ENCODE results near the gene GIT1. TPM values are rescaled to one million over a fixed set of nuclear protein-coding genes. Genes with fewer than 3 reads are reported as not detected.

GIT1 gene
- total RNA-seq, 6 experiments from 2014 or later: 24.1 to 29.7 (median 28.7) TPM

DNA sequence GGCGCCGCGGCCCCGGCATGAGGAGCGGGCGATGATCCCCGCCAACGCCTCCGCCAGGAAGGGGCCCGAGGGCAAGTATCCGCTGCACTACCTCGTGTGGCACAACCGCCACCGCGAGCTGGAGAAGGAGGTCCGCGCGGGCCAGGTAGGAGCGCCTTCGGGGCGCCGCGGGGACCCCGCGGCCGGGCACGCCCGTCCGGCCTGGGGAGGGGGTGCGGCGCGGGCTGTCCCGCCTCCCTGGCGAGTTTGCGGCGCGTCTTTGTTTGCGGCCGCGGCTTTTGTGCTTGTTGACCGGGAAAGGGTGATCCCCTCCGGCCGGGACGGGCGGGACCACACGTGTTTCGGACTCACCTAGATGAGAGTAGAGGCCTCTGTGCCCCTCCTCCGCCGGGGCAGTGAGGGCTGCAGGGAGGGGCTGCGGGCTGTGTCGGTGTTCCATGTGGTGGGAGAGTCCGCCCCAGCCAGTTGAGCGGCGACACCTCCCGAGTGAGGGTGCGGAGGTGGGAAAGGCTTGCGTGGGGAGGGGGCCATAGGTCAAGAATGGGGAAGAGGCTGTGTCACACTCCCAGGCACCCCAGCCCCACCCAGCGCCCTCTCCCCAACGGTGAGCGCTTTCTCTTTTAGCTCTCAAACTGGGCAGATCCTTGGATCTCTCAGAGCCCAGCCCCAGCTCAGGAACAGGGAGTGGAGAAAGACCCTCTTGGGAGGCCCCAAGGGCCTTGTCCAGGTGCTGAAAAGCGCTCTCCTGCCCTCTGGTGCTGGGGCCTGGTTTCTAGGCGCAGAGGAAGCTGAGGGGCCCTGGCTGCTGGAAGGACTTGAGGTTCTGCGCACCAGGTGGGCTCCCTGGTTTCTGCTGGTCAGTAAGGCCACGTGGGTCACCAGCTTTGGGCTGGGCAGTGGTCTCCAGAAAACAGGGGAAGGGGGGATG, 4.4 kb upstream of the GIT1 start:
- Mint-ChIP-seq H3K4me1 (ENCODE audit: low read depth) (peaks cover 39% of the 10 kb centered on the region), H3K27me3 (ENCODE audit: insufficient read depth) (peaks cover 6% of the 10 kb centered on the region; the same call in 1 of the 2 replicates), H3K9me3 (no peaks in the 10 kb centered on the region), H3K4me3 (peak overlapping the region; percentile 57), H3K36me3 (ENCODE audit: low read depth) (no peaks in the 10 kb centered on the region), H3K27ac (no peak overlapping the region)
- TF ChIP-seq, protein P1, sequence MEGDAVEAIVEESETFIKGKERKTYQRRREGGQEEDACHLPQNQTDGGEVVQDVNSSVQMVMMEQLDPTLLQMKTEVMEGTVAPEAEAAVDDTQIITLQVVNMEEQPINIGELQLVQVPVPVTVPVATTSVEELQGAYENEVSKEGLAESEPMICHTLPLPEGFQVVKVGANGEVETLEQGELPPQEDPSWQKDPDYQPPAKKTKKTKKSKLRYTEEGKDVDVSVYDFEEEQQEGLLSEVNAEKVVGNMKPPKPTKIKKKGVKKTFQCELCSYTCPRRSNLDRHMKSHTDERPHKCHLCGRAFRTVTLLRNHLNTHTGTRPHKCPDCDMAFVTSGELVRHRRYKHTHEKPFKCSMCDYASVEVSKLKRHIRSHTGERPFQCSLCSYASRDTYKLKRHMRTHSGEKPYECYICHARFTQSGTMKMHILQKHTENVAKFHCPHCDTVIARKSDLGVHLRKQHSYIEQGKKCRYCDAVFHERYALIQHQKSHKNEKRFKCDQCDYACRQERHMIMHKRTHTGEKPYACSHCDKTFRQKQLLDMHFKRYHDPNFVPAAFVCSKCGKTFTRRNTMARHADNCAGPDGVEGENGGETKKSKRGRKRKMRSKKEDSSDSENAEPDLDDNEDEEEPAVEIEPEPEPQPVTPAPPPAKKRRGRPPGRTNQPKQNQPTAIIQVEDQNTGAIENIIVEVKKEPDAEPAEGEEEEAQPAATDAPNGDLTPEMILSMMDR (IDR thresholded peaks at IDR 0.05): peak; percentile 27
- no peak for DNase-seq

DNA sequence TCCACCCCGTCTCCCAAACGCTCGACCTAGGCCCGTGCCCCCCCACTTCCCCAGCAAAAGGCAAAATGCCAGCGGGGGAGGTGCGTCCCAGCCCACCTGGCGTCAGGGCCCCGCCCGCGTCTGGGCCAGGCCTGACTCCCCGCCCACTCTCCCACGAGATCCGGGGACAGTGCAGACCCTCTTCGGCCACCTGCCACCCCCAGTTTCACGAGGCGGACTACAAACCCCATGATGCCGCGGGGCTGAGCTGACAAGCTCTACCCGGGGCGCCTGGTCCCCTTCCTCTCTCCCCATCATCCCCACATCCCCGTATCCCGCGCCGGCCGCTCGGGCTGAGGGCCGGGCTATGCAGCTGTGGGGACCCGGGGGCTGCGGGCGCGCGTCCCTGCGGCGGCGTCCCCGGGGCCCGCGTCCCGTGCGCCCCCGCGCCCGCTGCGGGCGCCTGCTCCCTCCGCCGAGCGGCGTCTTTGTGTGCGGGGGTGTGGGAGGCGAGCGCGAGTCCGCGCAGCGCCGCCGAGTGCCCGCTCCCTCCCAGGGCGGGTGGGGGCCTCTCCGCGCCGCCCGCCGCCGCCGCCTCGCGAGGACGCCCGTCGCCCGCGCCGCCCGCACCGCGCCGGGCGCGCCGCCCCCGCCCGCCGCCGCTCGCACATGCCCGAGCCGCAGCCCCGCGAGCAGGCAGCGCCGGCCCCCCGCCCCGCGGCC, 3.6 kb upstream of the GIT1 start, which contains the start of gene ANKRD13B:
TSS of gene ANKRD13B (plus strand) at position 283 of the 702 bp plus-strand sequence. CDS start 490 bp downstream, outside the sequence.
- H3K9me3 Mint-ChIP-seq: no peaks in the 10 kb centered on the region
- peak within 1 kb of the TSS; percentile 80 for H3K4me3 Mint-ChIP-seq
- no peaks in the 10 kb centered on the region for H3K36me3 Mint-ChIP-seq (ENCODE audit: low read depth)
- H3K27me3 Mint-ChIP-seq (ENCODE audit: insufficient read depth): peaks cover 6% of the 10 kb centered on the region; the same call in 1 of the 2 replicates
- DNase-seq: no peak
- H3K27ac Mint-ChIP-seq: no peak within 1 kb of the TSS
- TF ChIP-seq, protein P1 (IDR thresholded peaks at IDR 0.05): no peak
- H3K4me1 Mint-ChIP-seq (ENCODE audit: low read depth): peaks cover 43% of the 10 kb centered on the region

DNA sequence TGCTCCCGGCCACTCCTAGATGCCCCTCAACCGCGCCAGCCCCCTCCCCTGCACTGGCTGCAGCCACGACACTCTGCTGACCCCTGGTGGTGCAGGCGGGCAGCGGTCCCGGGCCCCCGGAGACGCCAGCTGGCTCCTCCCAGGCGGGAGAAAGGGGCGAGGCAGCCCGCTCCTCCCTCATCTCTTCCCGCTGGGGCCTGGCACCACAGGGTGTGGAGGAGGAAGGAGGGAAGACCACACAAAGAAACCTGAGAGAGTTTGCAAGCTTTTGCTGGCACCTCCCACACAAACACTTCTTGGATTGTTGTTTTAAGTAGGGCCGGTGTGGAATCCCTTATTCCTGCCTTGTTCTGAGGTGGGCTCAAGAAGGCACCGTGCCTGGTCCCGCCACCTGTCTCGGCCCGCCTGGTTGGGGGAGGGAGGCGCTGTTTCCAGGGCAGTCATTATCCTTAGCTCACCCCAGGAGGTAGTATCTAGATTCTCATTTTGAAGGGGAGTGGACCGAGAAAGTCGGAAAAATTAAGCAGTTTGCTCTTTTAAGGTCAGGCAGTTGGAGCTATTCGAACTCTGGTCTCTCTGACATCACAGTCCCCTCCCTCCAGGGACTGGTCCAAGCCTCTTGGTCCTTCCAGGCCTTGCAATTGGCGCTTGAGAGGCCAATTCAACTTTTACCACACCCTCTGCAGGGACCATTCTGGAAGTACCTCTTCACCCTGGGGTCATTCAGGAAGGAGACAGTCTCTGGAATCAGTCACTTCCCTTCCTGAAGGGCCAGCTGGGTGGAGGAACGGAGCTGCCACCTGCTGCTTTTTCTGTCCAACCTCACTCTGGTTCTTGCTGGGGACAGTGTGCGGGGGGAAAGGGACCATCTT, 2.5 kb upstream of the GIT1 start:
- TF ChIP-seq, protein P1 (IDR thresholded peaks at IDR 0.05): peak; percentile 94
- Mint-ChIP-seq H3K4me1 (ENCODE audit: low read depth) (peaks cover 52% of the 10 kb centered on the region), H3K9me3 (no peaks in the 10 kb centered on the region), H3K27ac (peak overlapping the region; percentile 88), H3K4me3 (peak overlapping the region; percentile 80), H3K27me3 (ENCODE audit: insufficient read depth) (peaks cover 3% of the 10 kb centered on the region; the same call in 1 of the 2 replicates), H3K36me3 (ENCODE audit: low read depth) (no peaks in the 10 kb centered on the region)
- peak; percentile 50 for DNase-seq

DNA sequence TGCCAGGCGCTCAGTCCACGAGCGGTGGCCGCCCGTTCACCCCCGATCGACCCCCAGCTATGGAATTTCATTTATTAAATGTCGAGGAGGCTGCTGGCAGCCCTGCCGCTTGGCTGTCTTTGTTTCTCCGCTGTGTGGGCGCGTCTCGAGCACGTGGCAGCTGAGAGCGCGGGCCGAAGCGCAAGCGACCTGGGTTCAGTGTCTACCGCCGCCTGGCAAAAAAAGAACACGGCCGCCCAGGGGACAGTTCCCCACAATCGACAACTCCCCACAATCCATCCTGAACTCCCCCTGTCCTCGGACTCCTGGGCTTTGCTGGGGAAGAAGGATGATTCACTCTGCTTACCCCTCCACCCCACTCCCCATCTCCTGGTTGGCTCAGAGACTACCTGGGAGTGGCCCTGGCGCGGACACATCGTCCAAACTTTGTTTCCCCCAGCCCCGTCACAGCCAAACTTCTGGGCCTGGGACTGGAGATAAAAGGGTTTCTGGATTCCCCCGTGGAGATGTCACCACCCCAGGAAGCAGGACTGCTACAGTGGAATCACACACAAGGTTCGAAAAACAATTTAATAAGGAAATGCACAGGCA, 1.8 kb upstream of the GIT1 start:
- H3K4me1 Mint-ChIP-seq (ENCODE audit: low read depth): peaks cover 55% of the 10 kb centered on the region
- DNase-seq: peak; percentile 36
- no peaks in the 10 kb centered on the region for H3K9me3 Mint-ChIP-seq
- H3K36me3 Mint-ChIP-seq (ENCODE audit: low read depth): no peaks in the 10 kb centered on the region
- H3K27me3 Mint-ChIP-seq (ENCODE audit: insufficient read depth): peaks cover 3% of the 10 kb centered on the region; the same call in 1 of the 2 replicates
- H3K4me3 Mint-ChIP-seq: peak overlapping the region; percentile 80
- H3K27ac Mint-ChIP-seq: peak overlapping the region; percentile 88
- TF ChIP-seq, protein P1 (IDR thresholded peaks at IDR 0.05): no peak
